ENCODE data around the gene FSCN2.
A peak's percentile ranks its signal among the peaks of the same experiment; 100 is the strongest.

Gene FSCN2

DNA sequence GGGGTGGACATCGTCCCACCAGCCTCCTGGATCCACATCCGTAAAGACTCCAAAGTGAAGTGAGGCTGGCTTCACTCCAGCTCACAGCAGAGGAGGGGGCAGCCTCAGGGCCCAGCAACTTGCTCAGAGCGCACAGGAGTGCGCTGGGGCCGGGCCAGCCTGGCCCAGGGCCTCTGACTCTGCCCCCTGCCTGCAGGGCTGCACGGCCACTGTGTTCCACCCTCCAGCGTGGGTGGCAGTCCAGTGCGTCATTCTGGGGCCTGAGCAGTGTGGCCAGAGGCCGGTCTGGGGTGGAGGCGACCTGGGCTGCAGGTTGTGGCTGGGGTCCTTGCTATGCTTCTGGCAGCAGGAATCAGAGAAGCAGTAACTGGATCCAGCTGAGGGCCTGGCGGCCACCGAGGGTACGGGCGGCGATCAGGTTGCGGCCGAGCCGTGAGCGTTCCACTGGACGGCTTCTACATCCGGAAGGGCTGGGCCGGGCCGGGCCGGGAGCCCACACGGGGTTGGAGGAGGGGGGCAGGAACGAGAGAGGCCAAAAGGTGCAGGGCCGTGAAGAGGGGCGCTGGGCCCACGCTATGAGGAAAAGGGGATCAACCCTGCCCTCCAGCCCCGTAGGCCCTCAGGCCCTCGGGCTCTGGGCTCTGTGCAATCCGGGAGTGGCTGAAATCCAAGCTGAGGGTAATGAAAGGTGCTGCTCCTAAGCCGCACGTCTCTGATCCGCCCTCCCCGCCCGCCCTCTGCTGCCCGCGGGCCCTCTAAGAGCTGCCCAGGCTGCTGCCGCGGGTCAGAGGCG, at the start of gene FSCN2:
Gene FSCN2, plus strand, starts transcription at position 787 of the 793 bp plus-strand sequence. CDS start 155 bp downstream, outside the sequence.
- no peak for DNase-seq (ENCODE audit: low read depth)

GRCh38 chr17:81479175-81480071, 48.8 kb upstream of the FSCN2 start:
- DNase-seq (ENCODE audit: low read depth) = no peak

DNA sequence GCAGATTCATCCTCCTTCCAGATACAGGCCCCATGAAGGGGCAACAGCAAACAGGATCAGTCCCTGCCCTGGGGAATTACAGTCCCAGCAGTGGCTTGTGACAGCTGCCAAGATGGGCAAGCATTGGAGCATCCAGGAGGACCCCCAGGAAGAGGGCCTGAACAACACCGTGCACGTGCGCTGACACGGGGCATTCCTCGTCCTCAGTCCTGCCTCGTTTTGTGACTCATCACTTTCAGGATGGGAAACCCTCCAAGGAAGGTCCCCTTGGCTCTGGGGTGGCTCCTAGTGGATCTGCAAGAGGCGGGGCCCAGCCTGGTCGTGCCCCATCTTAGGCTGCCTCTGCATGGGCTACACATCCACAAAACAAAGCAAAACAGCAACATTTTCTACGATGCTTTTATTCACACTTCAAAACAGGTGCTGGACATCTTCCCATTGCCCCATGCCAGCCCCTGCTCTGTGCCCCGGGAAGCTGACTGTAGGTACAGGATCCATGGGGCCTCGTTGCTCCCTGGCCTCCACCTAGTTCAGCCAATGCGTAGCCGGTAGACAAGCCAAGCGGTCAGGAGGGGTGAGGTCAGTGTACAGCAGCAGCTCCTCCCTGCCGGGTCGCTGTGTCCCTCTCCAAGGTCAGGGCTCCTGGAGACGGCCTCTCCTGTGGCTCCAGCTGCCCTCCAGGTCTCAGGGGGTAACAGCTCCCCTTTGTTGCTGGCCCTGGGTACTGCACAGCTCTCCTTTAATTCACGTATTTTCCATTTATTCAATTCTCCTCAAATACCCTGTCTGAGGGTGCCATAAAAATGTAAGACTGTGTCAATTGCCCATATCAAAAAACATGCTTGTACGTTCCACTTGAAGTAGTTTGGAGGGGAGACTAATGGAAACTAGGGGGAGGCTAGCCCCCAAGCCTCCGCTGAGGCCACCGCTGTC, 47.8 kb upstream of the FSCN2 start:
- DNase-seq (ENCODE audit: low read depth) = peak; percentile 76

- peak; percentile 49 for DNase-seq (ENCODE audit: low read depth)
Observed at GRCh38 chr17:81481073-81481799, 46.9 kb upstream of the FSCN2 start.

DNA sequence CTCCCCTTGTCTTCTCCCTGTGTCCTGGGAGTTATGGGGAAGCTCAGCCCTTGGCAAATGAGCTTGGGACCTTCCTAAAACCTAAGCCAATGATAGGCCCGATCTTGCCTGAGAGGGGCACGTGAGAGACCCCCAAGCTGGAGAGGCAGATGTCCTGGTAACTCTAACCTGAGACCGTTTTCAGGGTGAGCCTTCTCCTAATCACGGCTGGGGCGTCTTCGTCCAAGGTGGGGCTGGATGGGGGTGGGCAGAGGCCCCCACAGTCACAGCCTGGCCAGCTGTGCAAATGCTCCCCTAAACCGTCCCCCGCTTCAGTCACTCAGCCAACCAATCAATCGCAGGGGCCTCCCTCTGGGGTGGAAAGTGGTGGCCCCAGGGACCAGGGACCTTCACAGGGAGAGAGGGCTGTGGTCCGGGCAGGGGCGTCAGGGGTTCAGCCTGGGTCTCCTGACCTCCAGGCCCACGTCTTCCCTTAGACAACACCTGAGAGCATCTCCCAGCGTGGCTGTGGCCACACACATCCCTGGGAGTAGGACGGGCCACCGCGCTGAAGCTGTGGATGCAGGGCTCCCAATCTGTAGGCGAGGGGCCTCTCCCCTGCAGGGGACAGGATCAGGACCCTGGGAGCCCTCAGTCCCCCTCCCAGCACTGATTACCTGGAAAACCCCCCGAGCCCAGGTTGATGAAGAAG, 46.2 kb upstream of the FSCN2 start:
- DNase-seq (ENCODE audit: low read depth) = no peak

DNA sequence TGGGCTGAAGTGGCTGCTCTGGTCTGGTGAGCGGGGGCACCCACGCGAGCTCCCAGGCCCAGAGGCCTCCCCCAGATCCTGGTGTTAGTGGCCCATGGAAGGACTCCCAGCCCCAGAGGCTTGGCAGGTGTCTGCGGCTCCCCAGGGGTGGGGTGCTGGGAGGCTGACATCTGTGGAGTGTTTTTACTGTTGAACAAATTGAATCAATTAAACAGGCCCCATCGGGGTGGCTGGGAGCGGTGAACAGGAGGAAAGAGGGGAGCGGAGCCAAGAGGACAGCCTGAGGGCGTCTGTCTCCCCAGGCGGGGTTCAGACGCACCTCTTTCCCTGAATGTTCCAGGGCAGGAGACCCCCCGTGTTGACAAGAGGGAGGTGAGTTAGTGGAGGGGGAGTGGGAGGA, 45.5 kb upstream of the FSCN2 start:
- no peak for DNase-seq (ENCODE audit: low read depth)

DNA sequence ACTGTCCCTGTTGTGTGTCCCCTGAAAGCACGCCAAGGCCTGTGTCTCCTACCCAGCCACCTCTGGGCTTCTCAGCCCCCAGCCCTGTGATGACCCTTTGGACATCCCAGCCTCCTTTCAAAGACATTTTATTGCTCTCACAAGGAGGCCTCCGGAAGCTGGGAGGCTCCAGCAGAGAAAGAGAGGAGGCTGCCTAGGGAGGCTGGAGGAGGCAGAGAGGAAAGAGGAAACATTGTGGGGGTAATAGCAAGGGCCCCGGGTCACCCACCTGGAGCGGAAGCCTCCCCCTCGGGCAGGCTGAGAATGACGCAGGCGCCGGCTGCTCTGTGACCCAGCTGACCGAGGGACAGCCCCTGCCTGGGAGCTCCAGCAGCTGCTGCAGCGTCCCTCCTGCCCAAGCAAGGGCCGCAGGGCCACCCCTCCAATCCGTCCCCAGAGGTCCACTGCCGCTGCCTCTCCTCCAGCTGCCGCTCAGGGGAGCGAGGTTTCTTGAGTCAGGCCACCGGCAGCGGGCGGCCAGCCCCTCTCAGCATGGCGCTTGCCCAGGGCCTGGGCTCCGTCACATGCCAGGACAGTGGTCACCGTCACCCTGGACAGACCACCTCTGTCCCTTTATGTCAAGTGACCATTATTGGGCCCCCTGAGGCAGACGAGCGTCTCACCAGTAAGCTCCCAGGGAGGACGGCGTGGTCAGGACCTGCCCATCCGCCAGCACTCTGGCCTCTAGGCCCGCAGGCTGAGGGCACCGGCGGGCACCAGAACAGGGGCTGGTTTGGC, 44.9 kb upstream of the FSCN2 start:
- DNase-seq (ENCODE audit: low read depth) = no peak

GRCh38 chr17:81483862-81484194, 44.3 kb upstream of the FSCN2 start:
- DNase-seq (ENCODE audit: low read depth) = no peak

- DNase-seq (ENCODE audit: low read depth) = peak; percentile 49
Observed at GRCh38 chr17:81484195-81484979, 43.8 kb upstream of the FSCN2 start.

DNA sequence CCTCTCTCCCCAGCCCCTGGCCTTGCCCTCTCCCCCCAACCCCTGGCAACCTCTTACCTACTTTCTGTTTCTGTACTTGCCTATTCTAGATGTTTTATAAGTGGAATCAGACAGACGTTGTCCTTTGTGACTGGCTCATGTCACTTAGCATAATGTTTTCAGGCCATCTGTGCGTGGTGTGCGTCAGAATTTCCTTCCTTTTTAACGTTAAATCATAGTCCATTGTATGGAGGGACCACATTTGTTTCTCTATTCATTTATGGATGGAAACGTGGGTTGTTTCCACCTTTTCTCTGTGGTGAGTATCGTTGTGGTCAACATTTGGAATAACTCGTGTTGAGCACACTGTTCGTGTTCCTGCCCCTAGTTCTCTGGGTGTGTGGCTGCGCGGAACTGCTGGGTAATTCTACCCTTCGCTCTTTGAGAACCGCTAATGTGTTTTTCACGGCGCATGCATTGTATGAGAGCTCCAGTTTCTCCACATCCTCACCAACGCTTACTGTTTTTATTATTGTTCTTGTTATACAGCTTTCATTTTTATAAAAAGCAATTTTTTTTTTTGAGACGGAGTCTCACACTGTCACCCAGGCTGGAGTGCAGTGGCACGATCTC, 41.9 kb upstream of the FSCN2 start:
- DNase-seq (ENCODE audit: low read depth) = no peak

GRCh38 chr17:81487089-81487486, 41.1 kb upstream of the FSCN2 start:
- DNase-seq (ENCODE audit: low read depth) = no peak

- DNase-seq (ENCODE audit: low read depth) = peak; percentile 54
Observed at GRCh38 chr17:81487487-81488275, 40.5 kb upstream of the FSCN2 start.

DNA sequence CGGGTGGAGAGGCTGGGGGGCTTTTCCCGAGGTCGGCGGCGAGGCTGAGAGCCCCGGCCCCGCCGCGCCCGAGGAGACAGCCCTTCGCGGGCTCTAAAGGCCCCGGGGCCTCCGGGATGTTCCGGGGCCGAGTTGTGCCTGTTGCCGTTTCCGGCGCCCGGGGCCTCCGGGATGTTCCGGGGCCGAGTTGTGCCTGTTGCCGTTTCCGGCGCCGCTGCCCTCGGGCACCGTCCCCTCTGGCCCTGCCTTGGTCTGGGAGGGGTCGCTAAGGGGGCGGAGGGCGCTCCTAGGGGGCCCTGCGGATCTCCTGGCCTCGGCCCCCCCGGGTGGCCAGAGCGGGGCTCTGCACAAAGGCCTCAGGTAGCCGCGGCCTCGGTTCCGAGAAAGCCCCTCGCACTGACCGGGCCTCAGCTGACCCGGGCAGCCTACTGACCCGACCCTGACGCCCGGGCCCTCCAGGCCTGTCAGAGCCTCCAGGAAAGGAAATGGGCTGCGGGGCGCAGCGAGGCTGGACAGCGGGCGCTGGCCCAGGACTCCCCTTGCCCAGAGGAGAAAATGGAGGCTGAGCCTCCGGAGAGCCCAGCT, 39.8 kb upstream of the FSCN2 start:
- DNase-seq (ENCODE audit: low read depth) = no peak

DNA sequence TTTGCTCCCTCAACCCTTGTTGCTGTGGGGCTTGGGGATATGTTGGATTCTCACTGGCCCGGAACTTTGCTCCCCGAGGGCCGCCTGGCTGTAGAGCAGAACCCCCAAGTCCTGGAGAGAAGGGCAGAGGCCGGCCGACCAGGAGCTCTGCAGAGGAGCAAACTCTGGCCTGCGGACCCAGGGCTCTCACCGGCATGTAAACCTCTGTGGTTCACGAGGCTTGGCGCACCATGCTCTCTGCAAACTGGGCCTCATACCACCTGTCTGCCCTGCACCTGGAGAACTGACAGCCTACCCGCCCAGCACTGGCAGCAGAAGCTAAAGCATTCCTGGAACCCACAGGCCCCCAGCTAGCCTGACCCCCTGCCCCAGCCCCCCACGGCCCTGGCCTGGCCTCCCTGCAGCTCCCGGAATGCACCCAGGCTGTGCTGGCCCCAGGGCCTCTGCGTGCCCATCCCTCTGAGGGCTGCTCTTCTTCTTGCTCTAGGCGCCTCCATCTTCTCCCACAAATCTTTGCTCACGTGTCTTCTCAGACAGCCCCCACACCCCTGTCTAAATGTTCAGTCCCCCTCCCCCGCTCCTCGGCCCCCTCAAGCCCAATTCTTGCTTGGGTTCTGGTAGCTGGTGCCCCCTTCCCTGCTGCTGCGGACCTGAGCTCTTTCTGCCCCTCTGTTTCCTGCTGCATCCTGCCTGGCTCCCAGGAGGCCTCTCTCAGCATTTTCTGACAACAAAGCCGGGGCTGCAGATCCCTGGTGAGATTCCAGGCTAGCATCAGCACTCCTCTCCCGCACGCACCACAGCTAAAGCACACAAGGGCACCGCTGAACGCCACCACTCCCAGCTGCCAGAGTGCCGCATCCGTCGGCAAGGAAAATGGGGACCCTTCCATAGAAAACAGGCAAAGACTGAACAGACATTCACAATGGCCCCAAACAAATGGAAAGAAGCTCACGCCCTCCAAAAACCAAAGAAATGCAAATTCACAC, 38.9 kb upstream of the FSCN2 start:
- no peak for DNase-seq (ENCODE audit: low read depth)

DNA sequence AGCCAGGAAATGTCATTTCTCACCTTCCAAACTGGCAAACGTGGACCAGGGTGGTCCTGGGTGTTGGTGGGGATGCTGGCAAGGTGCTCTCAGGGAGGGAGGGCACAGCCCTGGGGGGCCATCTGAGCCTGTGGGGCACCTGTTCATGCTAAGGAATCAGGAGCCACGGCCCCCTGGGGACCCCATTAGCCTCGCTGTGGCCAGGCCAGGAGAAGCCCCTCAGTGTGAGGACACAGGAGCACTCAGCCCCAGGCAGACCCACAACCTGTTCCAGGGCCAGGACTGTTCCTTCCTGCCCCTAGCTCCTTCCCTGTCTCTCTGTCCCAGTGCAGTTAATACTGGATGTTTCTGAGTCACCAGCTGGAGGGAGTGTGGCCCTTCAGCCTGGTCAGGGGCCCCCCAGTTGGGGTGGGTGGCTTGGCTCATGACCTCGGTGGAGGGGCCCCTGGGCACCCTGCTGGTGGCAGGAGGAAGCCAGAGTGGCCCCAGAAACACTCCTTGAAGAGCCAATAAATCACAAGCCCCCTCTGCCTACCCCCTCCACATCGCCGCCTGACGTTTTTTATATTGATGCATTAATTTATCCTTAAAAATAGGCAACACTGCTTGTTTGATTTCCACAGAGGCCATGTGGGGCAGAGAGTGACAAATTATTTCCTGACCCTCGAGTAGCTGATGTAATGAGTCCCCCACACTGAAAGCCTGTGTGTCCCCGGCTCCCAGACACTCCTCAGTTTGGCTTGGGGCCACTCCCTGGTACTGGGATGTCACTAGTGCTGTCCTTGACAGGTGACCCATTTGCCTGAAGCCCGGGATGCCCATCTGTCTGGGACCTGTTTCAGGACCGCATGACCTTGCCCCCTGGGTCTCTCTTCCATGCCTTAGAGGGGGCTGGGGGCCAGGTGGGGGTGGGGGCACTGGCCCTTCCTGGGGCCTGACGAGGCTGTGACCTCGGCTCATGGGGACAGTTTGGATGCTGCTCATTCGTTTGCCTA, 37.9 kb upstream of the FSCN2 start:
- no peak for DNase-seq (ENCODE audit: low read depth)
